ENCODE results near the gene SNX22.

GRCh38 chr15:64191971-64192830 lies 40.7 kb downstream of the SNX22 start:
- no peak for TF ChIP-seq POLR2AphosphoS5 (IDR thresholded peaks at IDR 0.05)
- no peak for TF ChIP-seq POLR2A (IDR thresholded peaks at IDR 0.05)

Measured in prostate gland (tissue), 1 donor.